Fibroblast of pulmonary artery (primary cell): ENCODE data around the gene ARHGEF28.
A peak's percentile ranks its signal among the peaks of the same experiment; 100 is the strongest.

Source experiments
- DNase-seq: peaks from one replicate; pipeline ENCODE4 v3.0.0-alpha.2; 2010; ENCODE audit warnings: low read depth
- H3K4me3 ChIP-seq: replicated peaks from 2 replicates; pipeline ENCODE4 v1.5.1; 2011; ENCODE audit warnings: low read depth, mild to moderate bottlenecking, control low read depth, low read length, moderate library complexity
- TF ChIP-seq, protein P1 (sequence below): IDR thresholded peaks from 2 replicates; pipeline ENCODE4 v1.5.1; 2011; ENCODE audit warnings: mild to moderate bottlenecking, control low read depth, low read length, inconsistent platforms; ENCODE audit errors: missing control alignments

The ARHGEF28 gene

DNA sequence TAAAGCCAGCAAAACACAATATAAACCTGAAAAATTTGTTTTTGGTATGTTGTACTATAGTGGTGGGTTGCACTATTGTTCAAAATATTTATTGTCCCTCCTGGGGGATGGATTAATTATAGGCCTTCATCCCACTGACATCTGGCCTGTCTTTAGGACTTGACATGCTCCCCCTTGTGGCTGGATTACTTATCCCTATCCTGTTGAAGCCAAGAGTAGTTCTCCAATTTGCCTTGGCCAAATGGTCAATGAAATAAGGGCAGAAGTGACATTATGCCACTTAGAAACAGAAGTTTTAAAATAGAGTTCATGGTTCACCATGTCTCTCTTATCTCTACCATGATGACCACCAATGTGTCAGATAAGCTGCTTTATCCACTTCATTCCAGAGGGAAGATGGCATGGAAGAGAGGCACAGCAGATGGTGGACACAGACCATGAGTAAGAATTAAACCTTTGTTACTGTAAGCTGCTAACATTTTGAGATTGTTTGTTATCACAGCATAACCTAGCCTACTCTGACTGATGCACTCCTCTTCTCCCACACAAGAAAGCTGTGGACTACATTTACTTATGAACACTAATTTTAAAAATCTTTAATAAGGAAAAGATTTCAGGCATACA lies 29.2 kb upstream of the ARHGEF28 start:
- TF ChIP-seq, protein P1, sequence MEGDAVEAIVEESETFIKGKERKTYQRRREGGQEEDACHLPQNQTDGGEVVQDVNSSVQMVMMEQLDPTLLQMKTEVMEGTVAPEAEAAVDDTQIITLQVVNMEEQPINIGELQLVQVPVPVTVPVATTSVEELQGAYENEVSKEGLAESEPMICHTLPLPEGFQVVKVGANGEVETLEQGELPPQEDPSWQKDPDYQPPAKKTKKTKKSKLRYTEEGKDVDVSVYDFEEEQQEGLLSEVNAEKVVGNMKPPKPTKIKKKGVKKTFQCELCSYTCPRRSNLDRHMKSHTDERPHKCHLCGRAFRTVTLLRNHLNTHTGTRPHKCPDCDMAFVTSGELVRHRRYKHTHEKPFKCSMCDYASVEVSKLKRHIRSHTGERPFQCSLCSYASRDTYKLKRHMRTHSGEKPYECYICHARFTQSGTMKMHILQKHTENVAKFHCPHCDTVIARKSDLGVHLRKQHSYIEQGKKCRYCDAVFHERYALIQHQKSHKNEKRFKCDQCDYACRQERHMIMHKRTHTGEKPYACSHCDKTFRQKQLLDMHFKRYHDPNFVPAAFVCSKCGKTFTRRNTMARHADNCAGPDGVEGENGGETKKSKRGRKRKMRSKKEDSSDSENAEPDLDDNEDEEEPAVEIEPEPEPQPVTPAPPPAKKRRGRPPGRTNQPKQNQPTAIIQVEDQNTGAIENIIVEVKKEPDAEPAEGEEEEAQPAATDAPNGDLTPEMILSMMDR: peak; percentile 64
- peak; percentile 54 for DNase-seq
- no peak overlapping the region for H3K4me3 ChIP-seq

DNA sequence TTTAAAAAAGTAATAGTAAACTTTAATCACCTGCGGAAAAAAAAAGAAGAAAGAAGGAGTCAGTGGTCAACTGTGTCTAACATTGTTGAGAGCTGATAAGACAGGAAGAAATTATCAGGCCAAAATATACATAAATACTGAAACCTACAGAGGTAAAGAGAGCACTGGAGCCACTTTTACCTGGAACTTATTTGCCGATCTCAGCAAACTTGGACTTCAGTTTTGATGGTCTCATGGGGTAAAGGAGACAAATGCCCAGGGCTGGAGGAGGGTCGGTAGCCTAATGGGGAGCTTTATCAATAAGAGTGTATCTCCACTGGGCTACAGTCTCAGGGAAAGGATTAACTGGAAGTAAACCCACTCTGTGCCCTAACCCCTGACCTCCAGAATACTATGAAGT lies 26.6 kb upstream of the ARHGEF28 start:
- TF ChIP-seq, protein P1: no peak
- no peak overlapping the region for H3K4me3 ChIP-seq
- DNase-seq: no peak

DNA sequence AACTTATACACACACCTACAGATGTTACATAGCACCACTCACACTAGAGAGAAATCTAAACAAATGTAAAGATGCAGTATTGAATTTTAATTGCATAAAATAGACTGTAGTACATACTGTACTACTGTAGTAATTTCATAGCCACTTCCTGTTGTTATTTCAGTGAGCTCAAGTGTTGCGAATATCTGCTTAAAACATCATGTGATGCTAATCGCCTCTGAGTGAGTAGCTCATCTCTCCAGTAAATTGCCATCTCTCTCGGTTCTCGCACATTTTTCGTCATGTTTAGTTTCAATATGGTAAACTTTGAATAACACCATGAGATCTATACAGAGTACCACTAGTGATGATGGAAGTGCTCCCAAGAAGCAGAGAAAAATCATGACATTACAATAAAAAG lies 22.0 kb upstream of the ARHGEF28 start:
- no peak overlapping the region for H3K4me3 ChIP-seq
- TF ChIP-seq, protein P1: no peak
- peak; percentile 24 for DNase-seq

DNA sequence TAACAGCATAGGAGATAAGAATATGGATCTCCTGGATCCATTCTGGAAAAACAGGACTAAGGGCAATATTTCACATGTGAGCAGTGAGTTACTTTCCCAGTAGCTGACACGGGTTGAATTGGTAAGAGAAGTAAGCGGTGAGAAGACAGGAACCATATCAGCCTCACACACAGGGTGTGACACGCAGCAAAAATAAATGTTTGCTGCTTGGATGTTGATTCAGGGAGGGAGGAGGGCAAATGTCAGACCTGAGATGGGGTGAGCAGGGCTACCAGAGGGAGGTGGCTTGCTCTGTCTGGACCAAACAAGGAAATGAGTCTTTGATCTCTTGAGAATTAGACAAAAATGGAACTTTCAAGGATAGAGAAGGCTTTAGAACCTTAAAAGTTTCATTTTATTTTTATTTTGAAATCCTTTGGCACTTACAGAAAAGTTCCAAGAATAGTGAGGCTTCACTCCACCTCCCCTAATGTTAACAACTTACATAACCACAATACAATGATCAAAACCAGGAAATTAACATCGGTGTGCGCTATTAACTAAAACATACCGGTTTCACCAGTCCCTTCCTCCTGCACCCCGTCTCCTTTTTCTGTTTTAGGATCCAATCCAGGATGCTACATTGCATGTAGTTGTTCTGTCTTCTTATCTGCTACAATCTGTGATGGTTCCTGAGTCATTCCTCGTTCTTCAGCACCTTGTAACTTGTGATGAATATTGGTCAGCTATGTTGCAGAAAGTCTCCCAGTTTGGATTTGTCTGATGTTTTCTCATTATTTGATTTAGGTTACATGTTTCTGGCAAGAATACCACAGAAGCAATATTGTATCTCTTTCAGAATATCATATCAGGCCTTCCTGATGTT lies 20.5 kb upstream of the ARHGEF28 start:
- no peak for DNase-seq
- TF ChIP-seq, protein P1: no peak
- H3K4me3 ChIP-seq: no peak overlapping the region

DNA sequence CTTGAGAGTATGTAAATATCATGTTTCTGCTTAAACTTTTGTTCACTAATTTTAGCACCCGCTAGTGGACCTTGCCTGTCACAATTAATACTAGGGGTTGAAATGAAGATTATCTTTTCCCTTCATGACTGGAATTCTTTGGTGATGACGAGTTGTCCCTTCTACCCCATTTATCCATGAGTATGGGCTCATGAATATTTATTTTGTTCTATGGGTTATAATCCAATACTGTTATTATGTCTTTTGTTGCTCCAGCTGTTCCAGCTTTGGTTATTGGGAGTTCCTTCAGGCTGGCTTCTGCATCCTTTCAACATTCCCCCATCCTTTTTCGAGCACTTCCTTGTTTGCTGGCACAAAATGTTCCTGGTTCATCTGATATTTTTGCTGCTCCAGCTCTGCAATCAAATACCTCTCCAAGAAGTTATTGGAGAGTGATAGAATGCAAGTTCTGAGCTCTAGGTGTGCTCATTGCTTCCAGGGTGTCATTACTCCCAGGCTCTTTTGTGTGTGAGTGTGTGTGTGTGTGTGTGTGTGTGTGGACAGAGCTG lies 19.7 kb upstream of the ARHGEF28 start:
- TF ChIP-seq, protein P1: no peak
- DNase-seq: no peak
- no peak overlapping the region for H3K4me3 ChIP-seq

DNA sequence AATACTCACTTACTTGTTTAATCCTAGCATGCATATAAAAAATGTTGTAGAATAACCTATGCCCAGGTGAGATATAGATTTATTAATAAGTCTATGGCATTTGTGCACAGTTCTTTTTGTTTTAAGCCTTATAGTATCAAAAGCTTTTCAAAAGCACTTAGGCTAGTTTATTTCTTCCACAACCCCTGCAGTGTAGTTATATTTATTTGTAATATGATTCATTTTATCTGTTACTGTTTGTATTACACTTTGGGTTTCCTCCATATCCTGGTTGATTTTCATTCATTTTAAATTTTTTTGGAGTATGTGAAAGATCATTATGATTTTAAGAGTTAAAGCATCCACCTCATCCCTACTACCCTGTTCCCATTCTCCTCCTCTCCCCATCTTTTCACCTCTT lies 18.8 kb upstream of the ARHGEF28 start:
- H3K4me3 ChIP-seq: no peak overlapping the region
- TF ChIP-seq, protein P1: no peak
- DNase-seq: no peak
